GM12891 (cell line): ENCODE measurements around the gene ZNF200.
A peak's percentile ranks its signal among the peaks of the same experiment; 100 is the strongest.
"Not testable (repeated sequence)": the region's sequence is repeated elsewhere in the genome, so short reads cannot be mapped to it uniquely, and the experiment has no call there.

Experiments used
- DNase-seq: peaks from one replicate; pipeline ENCODE4 v3.0.0; 2011; ENCODE audit warnings: low spot score; ENCODE audit not compliant: insufficient read length
- FAIRE-seq: peaks from 2 replicates; lab custom pipeline; 2011; peaks lifted over from hg19 to GRCh38; lab: Jason Lieb, UNC
- PAX5 ChIP-seq: IDR thresholded peaks from 2 replicates; pipeline ENCODE4 v1.6.1; 2011; ENCODE audit warnings: low read length, moderate library complexity, mild to moderate bottlenecking; ENCODE audit not compliant: insufficient read depth, severe bottlenecking
- POLR2A ChIP-seq: IDR thresholded peaks from 2 replicates; pipeline ENCODE4 v1.6.1; 2011; ENCODE audit warnings: low read depth, low read length, control low read depth
- POLR2AphosphoS5 ChIP-seq: IDR thresholded peaks from 2 replicates; pipeline ENCODE4 v1.6.1; 2011; ENCODE audit warnings: low read depth, low read length, control low read depth
- POU2F2 ChIP-seq: IDR thresholded peaks from 2 replicates; pipeline ENCODE4 v1.6.1; 2011; ENCODE audit warnings: low read depth, mild to moderate bottlenecking, control low read depth, low read length, moderate library complexity
- SPI1 ChIP-seq: IDR thresholded peaks from 2 replicates; pipeline ENCODE4 v1.6.1; 2011; ENCODE audit warnings: low read depth, low read length, control low read depth
- TAF1 ChIP-seq: IDR thresholded peaks from 2 replicates; pipeline ENCODE4 v1.6.1; 2011; ENCODE audit warnings: low read depth, low read length, control low read depth

Gene ZNF200

GRCh38 chr16:3202903-3203539 is 31.9 kb downstream of the ZNF200 start:
- FAIRE-seq (no peak), DNase-seq (no peak)
- TF ChIP-seq POU2F2 (no peak), POLR2A (no peak), PAX5 (no peak), TAF1 (no peak), SPI1 (no peak), POLR2AphosphoS5 (no peak)

GRCh38 chr16:3198334-3199072 is 36.5 kb downstream of the ZNF200 start:
- FAIRE-seq (no peak), DNase-seq (no peak)
- TF ChIP-seq PAX5: no peak
- TF ChIP-seq POLR2A: no peak
- TF ChIP-seq POLR2AphosphoS5: no peak
- no peak for TF ChIP-seq TAF1
- no peak for TF ChIP-seq POU2F2
- no peak for TF ChIP-seq SPI1

GRCh38 chr16:3197694-3198333 is 37.1 kb downstream of the ZNF200 start:
- not testable (repeated sequence) for FAIRE-seq, DNase-seq

GRCh38 chr16:3195975-3196374 is 39.0 kb downstream of the ZNF200 start:
- FAIRE-seq (no peak), DNase-seq (no peak)
- TF ChIP-seq POLR2A (no peak), POLR2AphosphoS5 (no peak), PAX5 (no peak)

GRCh38 chr16:3194792-3195191 is 40.2 kb downstream of the ZNF200 start:
- no peak for TF ChIP-seq POLR2A
- TF ChIP-seq POLR2AphosphoS5: no peak
- TF ChIP-seq PAX5: no peak
- no peak for TF ChIP-seq TAF1
- TF ChIP-seq POU2F2: no peak
- no peak for TF ChIP-seq SPI1
- DNase-seq (no peak), FAIRE-seq (no peak)

GRCh38 chr16:3193221-3194212 is 41.4 kb downstream of the ZNF200 start:
- TF ChIP-seq PAX5: no peak
- TF ChIP-seq TAF1: no peak
- no peak for TF ChIP-seq POLR2A
- no peak for TF ChIP-seq POLR2AphosphoS5
- TF ChIP-seq SPI1: no peak
- no peak for TF ChIP-seq POU2F2
- DNase-seq: no peak
- FAIRE-seq: no peak

GRCh38 chr16:3192476-3193019 is 42.4 kb downstream of the ZNF200 start:
- DNase-seq (no peak), FAIRE-seq (no peak)
- TF ChIP-seq POLR2A (no peak), SPI1 (no peak), TAF1 (no peak), PAX5 (no peak)

GRCh38 chr16:3190949-3191353 is 44.0 kb downstream of the ZNF200 start:
- TF ChIP-seq PAX5: no peak
- TF ChIP-seq POU2F2: no peak
- TF ChIP-seq TAF1: no peak
- no peak for TF ChIP-seq SPI1
- no peak for TF ChIP-seq POLR2A
- no peak for TF ChIP-seq POLR2AphosphoS5
- DNase-seq (no peak), FAIRE-seq (peak; percentile 65)

GRCh38 chr16:3189869-3190268 is 45.1 kb downstream of the ZNF200 start:
- DNase-seq (no peak), FAIRE-seq (no peak)
- TF ChIP-seq SPI1: no peak
- TF ChIP-seq PAX5: no peak
- TF ChIP-seq TAF1: no peak
- no peak for TF ChIP-seq POU2F2
- no peak for TF ChIP-seq POLR2AphosphoS5
- no peak for TF ChIP-seq POLR2A
